Testis (tissue), 2 donors: ENCODE data around the gene APOD.
"Not testable (repeated sequence)": the region's sequence is repeated elsewhere in the genome, so short reads cannot be mapped to it uniquely, and the experiment has no call there.

Source experiments
- CTCF ChIP-seq, 3 experiments: fragments of 450-650 bp in 2 of 3; fragments of 200-600 bp in 1 of 3; sonication (generic) in 1 of 3; IDR thresholded peaks; one replicate each; pipeline ENCODE4 v1.5.1; 2016 to 2019; ENCODE audit warnings: antibody characterized with exemption in 3 of 3, mild to moderate bottlenecking in 2 of 3, moderate library complexity in 1 of 3
- POLR2A ChIP-seq: fragments of 450-650 bp; IDR thresholded peaks from one replicate; pipeline ENCODE4 v1.6.1; 2017; ENCODE audit warnings: antibody characterized with exemption, mild to moderate bottlenecking, moderate library complexity

GRCh38 chr3:195632046-195632445 is 48.3 kb upstream of the APOD start:
- not testable (repeated sequence) for TF ChIP-seq CTCF (IDR thresholded peaks at IDR 0.05); POLR2A
